D721Med (cell line): Measurements from ENCODE around the gene CACNA2D2.

Source experiments
- DNase-seq: peaks from one replicate; pipeline ENCODE4 v3.0.0; 2011; ENCODE audit warnings: low spot score; ENCODE audit not compliant: insufficient read length
- FAIRE-seq: peaks from 2 replicates; lab custom pipeline; 2011; peaks lifted over from hg19 to GRCh38; lab: Jason Lieb, UNC
- CTCF ChIP-seq: IDR thresholded peaks from 2 replicates; pipeline ENCODE4 v1.5.1; 2012; ENCODE audit warnings: mild to moderate bottlenecking, control low read depth; ENCODE audit not compliant: insufficient read depth; ENCODE audit errors: missing control alignments

CACNA2D2 gene

GRCh38 chr3:50525191-50525910 lies 21.9 kb upstream of the CACNA2D2 start:
- no peak for TF ChIP-seq CTCF
- DNase-seq = no peak
- FAIRE-seq = no peak

- no peak for FAIRE-seq
- no peak for DNase-seq
- no peak for TF ChIP-seq CTCF
These were observed 21.3 kb upstream of the CACNA2D2 start for GRCh38 chr3:50524746-50525145.

GRCh38 chr3:50523279-50523811 lies 19.9 kb upstream of the CACNA2D2 start:
- FAIRE-seq (peak; percentile 86), DNase-seq (peak; percentile 88)
- no peak for TF ChIP-seq CTCF

GRCh38 chr3:50521572-50521971 lies 18.1 kb upstream of the CACNA2D2 start:
- DNase-seq = no peak
- no peak for TF ChIP-seq CTCF
- no peak for FAIRE-seq

GRCh38 chr3:50520849-50521248 lies 17.4 kb upstream of the CACNA2D2 start:
- no peak for TF ChIP-seq CTCF
- DNase-seq (no peak), FAIRE-seq (no peak)

GRCh38 chr3:50519471-50520089 lies 16.1 kb upstream of the CACNA2D2 start:
- no peak for DNase-seq
- TF ChIP-seq CTCF = peak; percentile 90
- FAIRE-seq = no peak

GRCh38 chr3:50518436-50518835 lies 15.0 kb upstream of the CACNA2D2 start:
- TF ChIP-seq CTCF = no peak
- FAIRE-seq (no peak), DNase-seq (no peak)
